ENCODE data around the gene SEMA4B. TPM values are rescaled to one million over a fixed set of nuclear protein-coding genes. Genes with fewer than 3 reads are reported as not detected.

SEMA4B gene
- total and polyA plus RNA-seq, 10 of the 15 experiments (the other 5 are each of a cell fraction or from before 2014, with no cell fraction given): 0.87 to 26.0 (median 9.3) TPM

- no TSS peak for BruUV-seq (replicated peaks)
- no peaks in the 10 kb centered on the region for H3K27me3 ChIP-seq (replicated peaks in 1 of 2; ENCODE audit: control insufficient read depth in 2 of 2, insufficient read depth in 2 of 2, low read length in 1 of 2)
- no peak overlapping the region for H3K4me3 ChIP-seq
- peaks cover 23% of the 10 kb centered on the region for H3K4me1 ChIP-seq (ENCODE audit: control insufficient read depth, insufficient read depth, low read length)
- no peak overlapping the region for H3K4me2 ChIP-seq (ENCODE audit: control insufficient read depth, insufficient read depth)
- H3K9me3 ChIP-seq (replicated peaks; ENCODE audit: control insufficient read depth, insufficient read depth, low read length): no peaks in the 10 kb centered on the region
- intact Hi-C loops (cut with micrococcal nuclease; ENCODE audit: unreplicated experiment) (no loop called here), in situ Hi-C loops (cut with MboI) (loop anchor here (5.0 kb wide), 1 partner anchor 52 kb away; no protein-coding TSS in a partner anchor)
- no peak overlapping the region for H3K9ac ChIP-seq (ENCODE audit: control insufficient read depth, insufficient read depth, low read length)
- ChIA-PET SMC1A (ENCODE audit: uncharacterized antibody, unreplicated experiment) (interaction anchor here (0.9 to 4.9 kb wide), 6 partner anchors 9 to 18 kb away, joined by 3 to 20 read pairs (median 5); partner anchors contain the start of gene SEMA4B), CTCF (interaction anchor here (0.6 to 2.0 kb wide), 8 partner anchors 23 to 718 kb away, joined by 3 to 8 read pairs (median 4); partner anchors contain the start of gene HDDC3), RAD21 (ENCODE audit: unreplicated experiment) (interaction anchor here (0.8 to 2.1 kb wide), 6 partner anchors 10 to 55 kb away, joined by 4 to 8 read pairs (median 4); no protein-coding TSS in a partner anchor), POLR2A (interaction anchor here (0.6 to 2.6 kb wide), 12 partner anchors 10 to 347 kb away, joined by 3 to 13 read pairs (median 4); partner anchors contain the start of gene SEMA4B)
- ATAC-seq: no peak
- no peak for DNase-seq (ENCODE audit: low read depth, low spot score)
- 54% methylated on average over 8 of the region's 8 CpGs for WGBS (ENCODE audit: insufficient coverage, insufficient replicate concordance, low lambda C conversion rate, missing lambda C conversion rate)
- no peak for FAIRE-seq
- no peaks in the 10 kb centered on the region; a peak in 1 of 4 replicates for H3K36me3 ChIP-seq (ENCODE audit: control insufficient read depth in 2 of 2, insufficient read depth in 2 of 2, low read length in 1 of 2)
- no peaks in the 10 kb centered on the region; the same call in 1 of the 2 replicates for H4K20me1 ChIP-seq (ENCODE audit: control insufficient read depth, insufficient read depth)
- no peak overlapping the region for H2AFZ ChIP-seq (ENCODE audit: control insufficient read depth, low read depth, low read length)
- no peaks in the 10 kb centered on the region; the same call in none of the 2 replicates for H3K79me2 ChIP-seq (ENCODE audit: control insufficient read depth, insufficient read depth, low read length)
- no peak overlapping the region for H3K27ac ChIP-seq (ENCODE audit: control insufficient read depth, insufficient read depth)
- TF ChIP-seq CREB1 (IDR thresholded peaks at IDR 0.05; ENCODE audit: low read depth) (0 out of 2 replicates have a peak, but pooled peaks have one; percentile 20), RUNX3 (IDR thresholded peaks at IDR 0.05; ENCODE audit: low read length) (peak; percentile 63; the same call in 1 of the 2 replicates), PBX3 (IDR thresholded peaks at IDR 0.05; ENCODE audit: insufficient replicate concordance, low read depth, low read length) (no peak)
These were observed 13.5 kb downstream of the SEMA4B start for GRCh38 chr15:90214553-90215196.
